ENCODE results near the gene DSC2. TPM values are rescaled to one million over a fixed set of nuclear protein-coding genes. Genes with fewer than 3 reads are reported as not detected.

DSC2 gene
- total RNA-seq, 1 donor from 2014 or later = 2.0 TPM

GRCh38 chr18:31102941-31103340, 720 bp upstream of the DSC2 start:
- no peak for TF ChIP-seq CTCF (IDR thresholded peaks at IDR 0.05)
- Mint-ChIP-seq H3K36me3 (ENCODE audit: low read depth) (no peaks in the 10 kb centered on the region), H3K27ac (ENCODE audit: unreplicated experiment) (no peak overlapping the region), H3K4me1 (ENCODE audit: low read depth) (peaks cover 13% of the 10 kb centered on the region), H3K4me3 (ENCODE audit: unreplicated experiment) (no peak overlapping the region), H3K9me3 (ENCODE audit: low read depth) (no peaks in the 10 kb centered on the region), H3K27me3 (ENCODE audit: low read depth) (peaks cover 56% of the 10 kb centered on the region)
- no peak for DNase-seq (ENCODE audit: low spot score)

- Mint-ChIP-seq H3K27ac (ENCODE audit: unreplicated experiment) (peak overlapping the region; percentile 49), H3K9me3 (ENCODE audit: low read depth) (no peaks in the 10 kb centered on the region)
Measured at GRCh38 chr18:31101183-31102024, 817 bp downstream of the DSC2 start.

GRCh38 chr18:31100436-31101182, 1.6 kb downstream of the DSC2 start:
- Mint-ChIP-seq H3K27ac (ENCODE audit: unreplicated experiment) (peak overlapping the region; percentile 49), H3K4me3 (ENCODE audit: unreplicated experiment) (peak overlapping the region; percentile 70), H3K36me3 (ENCODE audit: low read depth) (no peaks in the 10 kb centered on the region), H3K27me3 (ENCODE audit: low read depth) (peaks cover 47% of the 10 kb centered on the region), H3K9me3 (ENCODE audit: low read depth) (no peaks in the 10 kb centered on the region), H3K4me1 (ENCODE audit: low read depth) (peaks cover 13% of the 10 kb centered on the region)
- no peak for TF ChIP-seq CTCF (IDR thresholded peaks at IDR 0.05)
- no peak for DNase-seq (ENCODE audit: low spot score)

More at GRCh38 chr18:31101183-31102024, 817 bp downstream of the DSC2 start:
- Mint-ChIP-seq H3K4me3 (ENCODE audit: unreplicated experiment) (peak overlapping the region; percentile 70), H3K27me3 (ENCODE audit: low read depth) (peaks cover 49% of the 10 kb centered on the region), H3K36me3 (ENCODE audit: low read depth) (no peaks in the 10 kb centered on the region), H3K4me1 (ENCODE audit: low read depth) (peaks cover 13% of the 10 kb centered on the region)
- TF ChIP-seq CTCF (IDR thresholded peaks at IDR 0.05) = peak; percentile 54
- DNase-seq (ENCODE audit: low spot score) = peak; percentile 81

- H3K4me3 Mint-ChIP-seq (ENCODE audit: unreplicated experiment) = no peak overlapping the region
- no peaks in the 10 kb centered on the region for H3K36me3 Mint-ChIP-seq (ENCODE audit: low read depth)
- peaks cover 53% of the 10 kb centered on the region for H3K27me3 Mint-ChIP-seq (ENCODE audit: low read depth)
- no peak for TF ChIP-seq CTCF (IDR thresholded peaks at IDR 0.05)
- H3K4me1 Mint-ChIP-seq (ENCODE audit: low read depth) = peaks cover 13% of the 10 kb centered on the region
- H3K27ac Mint-ChIP-seq (ENCODE audit: unreplicated experiment) = no peak overlapping the region
- no peak for DNase-seq (ENCODE audit: low spot score)
- H3K9me3 Mint-ChIP-seq (ENCODE audit: low read depth) = no peaks in the 10 kb centered on the region
Measured at GRCh38 chr18:31099450-31100230, 2.6 kb downstream of the DSC2 start.

- Mint-ChIP-seq H3K27me3 (ENCODE audit: low read depth) (peaks cover 54% of the 10 kb centered on the region), H3K9me3 (ENCODE audit: low read depth) (no peaks in the 10 kb centered on the region), H3K36me3 (ENCODE audit: low read depth) (no peaks in the 10 kb centered on the region), H3K4me3 (ENCODE audit: unreplicated experiment) (no peak overlapping the region), H3K27ac (ENCODE audit: unreplicated experiment) (no peak overlapping the region), H3K4me1 (ENCODE audit: low read depth) (peaks cover 13% of the 10 kb centered on the region)
- no peak for TF ChIP-seq CTCF (IDR thresholded peaks at IDR 0.05)
- DNase-seq (ENCODE audit: low spot score) = no peak
Measured at GRCh38 chr18:31098878-31099277, 3.3 kb downstream of the DSC2 start.

All from chondrocyte (in vitro differentiated cells).